Naive thymus-derived CD4-positive, alpha-beta T cell (primary cell): Measurements from ENCODE around the gene DHDH. TPM values are rescaled to one million over a fixed set of nuclear protein-coding genes. Genes with fewer than 3 reads are reported as not detected.
"Not testable (repeated sequence)": the region's sequence is repeated elsewhere in the genome, so short reads cannot be mapped to it uniquely, and the experiment has no call there.

Source experiments
- ATAC-seq: fragments of 150-1000 bp; cut with Tn5 transposase; 2 replicates; pipeline ENCODE4 v1.10.0; 2021; ENCODE audit warnings: mild to moderate bottlenecking, moderate library complexity
- CTCF ChIA-PET: fragments of 350-600 bp; sonication (Branson Sonifier 250); formaldehyde crosslinking; loops from one replicate; lab custom pipeline; 2021; ENCODE audit warnings: antibody characterized with exemption; lab: Charles Lee
- POLR2A ChIA-PET: fragments of 350-600 bp; sonication (Branson Sonifier 250); formaldehyde crosslinking; loops from one replicate; lab custom pipeline; 2021; ENCODE audit warnings: antibody characterized with exemption, inconsistent platforms; lab: Charles Lee
- DNase-seq, 9 donors: peaks; one replicate each; pipeline versions ENCODE4 v3.0.0 to v3.0.0-alpha.2; 2020 to 2022; ENCODE audit warnings: mixed read lengths in 1 of 9
- H3K27ac ChIP-seq: one replicate; pipeline ENCODE4 v1.7.0; 2013; ENCODE audit warnings: mild to moderate bottlenecking, low read depth, low read length, moderate library complexity
- H3K27me3 ChIP-seq, 2 donors: one replicate each; pipeline ENCODE4 v1.7.0; 2013; ENCODE audit warnings: low read length in 2 of 2, mild to moderate bottlenecking in 2 of 2, moderate library complexity in 2 of 2; ENCODE audit not compliant: control insufficient read depth in 2 of 2, insufficient read depth in 2 of 2
- H3K36me3 ChIP-seq, 3 experiments: 1 replicate in 2 of 3; 2 replicates in 1 of 3; pipeline ENCODE4 v1.7.0; 2013; ENCODE audit warnings: low read length in 3 of 3, mild to moderate bottlenecking in 3 of 3, moderate library complexity in 1 of 3; ENCODE audit not compliant: insufficient read depth in 3 of 3, control insufficient read depth in 2 of 3
- H3K4me1 ChIP-seq, 2 donors: one replicate each; pipeline ENCODE4 v1.7.0; 2013; ENCODE audit warnings: low read length in 2 of 2, mild to moderate bottlenecking in 2 of 2, moderate library complexity in 1 of 2; ENCODE audit not compliant: control insufficient read depth in 2 of 2, insufficient read depth in 2 of 2
- H3K4me3 ChIP-seq: 2 replicates; pipeline ENCODE4 v1.7.0; 2013; ENCODE audit warnings: mild to moderate bottlenecking, low read length
- H3K9me3 ChIP-seq, 3 experiments: 1 replicate in 2 of 3; 2 replicates in 1 of 3; pipeline ENCODE4 v1.7.0; 2013; ENCODE audit warnings: low read length in 3 of 3; ENCODE audit not compliant: control insufficient read depth in 2 of 3
- H3K27ac Mint-ChIP-seq, 9 donors: one replicate each; pipeline ENCODE4 v1.8.0; 2020 to 2022; ENCODE audit warnings: mixed read lengths in 9 of 9, mild to moderate bottlenecking in 8 of 9, moderate library complexity in 5 of 9, inconsistent platforms in 2 of 9
- H3K27me3 Mint-ChIP-seq, 5 donors: one replicate each; pipeline ENCODE4 v1.8.0; 2021 to 2022; ENCODE audit warnings: mixed read lengths in 5 of 5, mild to moderate bottlenecking in 1 of 5
- H3K36me3 Mint-ChIP-seq, 5 donors: one replicate each; pipeline ENCODE4 v1.8.0; 2020 to 2022; ENCODE audit warnings: mixed read lengths in 5 of 5, mild to moderate bottlenecking in 3 of 5, inconsistent platforms in 1 of 5
- H3K4me1 Mint-ChIP-seq, 7 donors: one replicate each; pipeline ENCODE4 v1.8.0; 2020 to 2022; ENCODE audit warnings: mixed read lengths in 7 of 7, mild to moderate bottlenecking in 3 of 7, inconsistent platforms in 1 of 7
- H3K4me3 Mint-ChIP-seq, 10 donors: one replicate each; pipeline ENCODE4 v1.8.0; 2020 to 2022; ENCODE audit warnings: mild to moderate bottlenecking in 10 of 10, mixed read lengths in 10 of 10, moderate library complexity in 6 of 10, inconsistent platforms in 2 of 10
- H3K9me3 Mint-ChIP-seq, 11 donors: one replicate each; pipeline ENCODE4 v1.8.0; 2020 to 2022; ENCODE audit warnings: mixed read lengths in 11 of 11, mild to moderate bottlenecking in 4 of 11, inconsistent platforms in 1 of 11, moderate library complexity in 1 of 11
- intact Hi-C, 2 donors: fragments of 100-400 bp; cut with micrococcal nuclease; formaldehyde crosslinking; loops; one replicate each; pipeline ENCODE4 v1.15.1; 2023
- polyA plus RNA-seq, 2 donors: library from polyadenylated mRNA; unstranded; fragments of 300-500 nt; fragmentation: Illumina TruSeq; gene quantifications; one replicate each; pipeline ENCODE4 v1.2.3, GENCODE V29; 2021
- total RNA-seq, 6 experiments: library from RNA in 5 of 6; stranded (reverse) in 5 of 6; gene quantifications; 1 replicate in 5 of 6; 2 replicates in 1 of 6; pipeline ENCODE4 v1.2.3 and lab custom pipeline; 2021 to 2026

Gene DHDH
- total and polyA plus RNA-seq, 7 experiments from 2014 or later = 1.0 to 2.7 (median 1.3) TPM

GRCh38 chr19:48896191-48896720 is 37.2 kb upstream of the DHDH start:
- H3K4me3 ChIP-seq = no peak overlapping the region
- Mint-ChIP-seq H3K27ac (peak overlapping the region in 7 of 9 donors; percentile 43 to 85 (median 66)), H3K27me3 (peaks cover 16 to 29% (median 19%) of the 10 kb centered on the region in 5 donors), H3K36me3 (peaks cover 0 to 4% (median 3%) of the 10 kb centered on the region in 5 donors), H3K4me1 (peaks cover 12 to 35% (median 23%) of the 10 kb centered on the region in 7 donors), H3K4me3 (peak overlapping the region; percentile 12 to 82 (median 74)), H3K9me3 (no peaks in the 10 kb centered on the region)
- DNase-seq (peak in 6 of 9 donors; percentile 29 to 53 (median 42)), ATAC-seq (peak; percentile 18)
- H3K27ac ChIP-seq = peak overlapping the region; percentile 15
- peaks cover 5 to 6% of the 10 kb centered on the region in 2 donors for H3K4me1 ChIP-seq
- POLR2A ChIA-PET = interaction anchor here (0.6 to 2.5 kb wide), 5 partner anchors 10 to 168 kb away, joined by 3 to 13 read pairs (median 5); partner anchors contain the start of genes DHDH and PPP1R15A
- no peaks in the 10 kb centered on the region for H3K9me3 ChIP-seq
- peaks cover 0 to 3% (median 0%) of the 10 kb centered on the region in 3 experiments for H3K36me3 ChIP-seq
- CTCF ChIA-PET = no interaction called here
- intact Hi-C loops = no loop called here
- peaks cover 5 to 6% of the 10 kb centered on the region in 2 donors for H3K27me3 ChIP-seq

- no peak for DNase-seq
- Histone ChIP-seq H3K36me3 (peaks cover 0 to 3% (median 0%) of the 10 kb centered on the region in 3 experiments), H3K27me3 (peaks cover 5 to 6% of the 10 kb centered on the region in 2 donors), H3K4me3 (no peak overlapping the region), H3K9me3 (no peaks in the 10 kb centered on the region), H3K27ac (no peak overlapping the region), H3K4me1 (peaks cover 11 to 12% of the 10 kb centered on the region in 2 donors)
- peak overlapping the region in 3 of 10 donors; percentile 73 to 82 (median 79) for H3K4me3 Mint-ChIP-seq
- ATAC-seq = no peak
- intact Hi-C loops = no loop called here
- ChIA-PET CTCF (no interaction called here), POLR2A (interaction anchor here (1.2 to 2.5 kb wide), 3 partner anchors 22 to 36 kb away, joined by 5 to 13 read pairs (median 9); partner anchors contain the start of genes DHDH and PPP1R15A)
- H3K4me1 Mint-ChIP-seq = peaks cover 14 to 43% (median 29%) of the 10 kb centered on the region in 7 donors
- peak overlapping the region in 3 of 9 donors; percentile 43 to 85 (median 81) for H3K27ac Mint-ChIP-seq
- peaks cover 7 to 29% (median 15%) of the 10 kb centered on the region in 5 donors for H3K27me3 Mint-ChIP-seq
- H3K36me3 Mint-ChIP-seq = peaks cover 0 to 9% (median 4%) of the 10 kb centered on the region in 5 donors
- no peaks in the 10 kb centered on the region for H3K9me3 Mint-ChIP-seq
These were observed 36.3 kb upstream of the DHDH start for GRCh38 chr19:48897181-48897580.

- Histone ChIP-seq H3K27ac (peak overlapping the region; percentile 92), H3K36me3 (peaks cover 0 to 12% (median 4%) of the 10 kb centered on the region in 3 experiments), H3K4me1 (peaks cover 11 to 12% of the 10 kb centered on the region in 2 donors)
- Mint-ChIP-seq H3K27ac (peak overlapping the region; percentile 32 to 100 (median 81)), H3K27me3 (peaks cover 5 to 17% (median 7%) of the 10 kb centered on the region in 5 donors), H3K4me3 (peak overlapping the region; percentile 61 to 100 (median 82)), H3K4me1 (peaks cover 14 to 48% (median 35%) of the 10 kb centered on the region in 7 donors), H3K36me3 (peaks cover 0 to 19% (median 7%) of the 10 kb centered on the region in 5 donors)
- POLR2A ChIA-PET = interaction anchor here (0.5 to 2.8 kb wide), 8 partner anchors 27 to 976 kb away, joined by 3 to 10 read pairs (median 6); partner anchors contain the start of genes DHDH, FTL and PPP1R15A
- DNase-seq, H3K27me3 ChIP-seq, H3K4me3 ChIP-seq, H3K9me3 Mint-ChIP-seq, ATAC-seq, intact Hi-C loops, H3K9me3 ChIP-seq: not testable (repeated sequence)
- CTCF ChIA-PET = interaction anchor here (0.8 kb wide), 1 partner anchor 27 kb away, joined by 4 read pairs; the partner anchor contains the start of gene PPP1R15A
These were observed 34.1 kb upstream of the DHDH start for GRCh38 chr19:48899386-48899749.

DNA sequence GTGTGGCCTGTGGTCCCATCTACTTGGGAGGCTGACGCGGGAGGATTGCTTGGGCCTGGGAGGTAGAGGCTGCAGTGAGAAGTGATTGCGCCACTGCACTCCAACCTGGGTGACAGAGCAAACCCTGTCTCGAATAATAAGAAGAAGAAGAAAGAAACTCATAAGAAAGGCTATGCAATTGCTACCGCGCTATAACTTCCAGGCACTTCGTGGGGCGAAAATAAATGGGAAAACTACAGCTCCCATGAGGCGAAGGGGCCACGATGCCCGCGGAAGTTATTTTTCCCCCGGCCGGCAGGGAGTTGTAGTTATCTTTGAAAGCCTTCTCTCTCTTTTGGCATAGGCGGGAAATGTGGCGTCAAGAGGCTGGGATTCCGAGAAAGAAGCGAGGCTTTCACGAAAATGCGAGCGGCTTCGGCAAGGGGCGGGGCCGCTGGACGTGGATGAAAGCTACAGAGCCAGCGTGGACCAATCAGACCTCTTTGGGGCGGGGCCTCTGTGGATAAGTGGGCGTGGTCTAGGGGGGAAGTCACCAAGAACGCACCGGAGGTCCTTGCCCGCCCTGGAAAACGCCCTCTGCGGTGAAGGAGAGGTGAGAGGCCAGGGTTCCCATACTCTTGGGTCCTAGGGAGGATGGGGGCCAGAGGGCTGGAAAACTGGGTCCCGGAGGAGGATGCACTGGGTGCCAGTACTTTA is 33.6 kb upstream of the DHDH start, which contains the start of gene NUCB1:
Gene NUCB1, plus strand, starts transcription at position 532 of the 696 bp plus-strand sequence. CDS start 485 bp downstream, outside the sequence.
- Mint-ChIP-seq H3K4me1 (peaks cover 14 to 44% (median 32%) of the 10 kb centered on the region in 7 donors), H3K4me3 (peak within 1 kb of the TSS; percentile 87 to 100 (median 98))
- intact Hi-C loops = loop anchor here (1.0 to 5.0 kb wide), 12 partner anchors 25 to 185 kb away; partner anchors contain the start of genes BAX (in 2 of the 2), FTL (in 2 of the 2), GYS1 (in 2 of the 2) and RUVBL2 (in 2 of the 2)

DNA sequence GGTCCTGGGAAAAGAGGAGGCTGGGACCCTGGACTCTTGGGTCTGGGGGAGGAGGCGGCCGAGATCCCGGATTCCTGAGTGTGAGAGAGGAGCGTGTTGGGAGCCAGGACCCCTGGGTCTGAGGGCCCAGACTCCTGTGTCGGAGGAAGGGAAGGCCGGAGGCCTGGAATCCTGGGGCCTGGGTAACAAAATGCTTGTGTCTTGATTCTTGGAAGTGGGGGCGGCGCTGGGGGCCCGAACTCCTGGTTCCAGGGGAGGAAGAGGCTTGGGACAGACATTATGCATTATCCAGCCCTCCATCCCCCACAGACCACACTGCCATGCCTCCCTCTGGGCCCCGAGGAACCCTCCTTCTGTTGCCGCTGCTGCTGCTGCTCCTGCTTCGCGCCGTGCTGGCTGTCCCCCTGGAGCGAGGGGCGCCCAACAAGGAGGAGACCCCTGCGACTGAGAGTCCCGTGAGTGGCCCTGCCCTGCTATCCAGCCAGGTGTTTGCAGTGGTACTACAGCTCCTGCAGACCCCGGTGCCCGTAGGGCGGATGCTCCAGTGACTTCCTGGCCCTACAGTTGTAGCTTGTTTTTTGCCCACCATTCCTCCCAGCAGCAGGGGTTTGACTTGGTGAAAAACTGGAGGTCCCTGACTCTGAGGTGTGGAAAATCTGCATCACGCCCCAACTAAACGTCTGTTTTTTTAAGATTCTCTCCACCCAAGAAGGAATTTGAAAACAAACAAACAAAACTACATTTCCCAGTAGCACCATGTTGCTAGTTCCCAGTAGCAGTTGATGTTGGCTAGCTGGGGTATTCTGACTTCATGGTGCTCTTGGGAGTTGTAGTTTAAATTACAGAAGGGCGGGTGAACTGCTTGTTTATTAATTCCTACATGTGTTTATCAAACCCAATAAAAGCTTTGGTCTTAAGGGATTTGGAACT is 32.8 kb upstream of the DHDH start:
- ATAC-seq = no peak
- intact Hi-C loops = loop anchor here (1.0 to 5.0 kb wide), 12 partner anchors 25 to 185 kb away; partner anchors contain the start of genes BAX (in 2 of the 2), DHDH (in 2 of the 2), FTL (in 2 of the 2) and GYS1 (in 2 of the 2)
- ChIA-PET CTCF (interaction anchor here (0.5 to 1.6 kb wide), 7 partner anchors 10 to 67 kb away, joined by 3 to 5 read pairs (median 4); partner anchors contain the start of gene PPP1R15A), POLR2A (interaction anchor here (0.6 to 2.8 kb wide), 15 partner anchors 10 to 93 kb away, joined by 3 to 10 read pairs (median 4); partner anchors contain the start of genes DHDH, FTL, GYS1 and PPP1R15A)
- Mint-ChIP-seq H3K27ac (peak overlapping the region; percentile 78 to 100 (median 98)), H3K9me3 (no peaks in the 10 kb centered on the region), H3K4me3 (peak overlapping the region; percentile 87 to 100 (median 98)), H3K4me1 (peaks cover 14 to 38% (median 31%) of the 10 kb centered on the region in 7 donors), H3K27me3 (peaks cover 0 to 3% (median 0%) of the 10 kb centered on the region in 5 donors), H3K36me3 (peaks cover 0 to 29% (median 8%) of the 10 kb centered on the region in 5 donors)
- peak overlapping the region; percentile 92 for H3K4me3 ChIP-seq
- peaks cover 4 to 26% (median 8%) of the 10 kb centered on the region in 3 experiments for H3K36me3 ChIP-seq
- H3K27ac ChIP-seq = peak overlapping the region; percentile 92
- no peaks in the 10 kb centered on the region for H3K27me3 ChIP-seq
- H3K4me1 ChIP-seq = peaks cover 11 to 12% of the 10 kb centered on the region in 2 donors
- peak in 5 of 9 donors; percentile 35 to 57 (median 50) for DNase-seq
- no peaks in the 10 kb centered on the region for H3K9me3 ChIP-seq

More for the DNA sequence above, 33.6 kb upstream of the DHDH start, which contains the start of gene NUCB1:
- DNase-seq (peak; percentile 92 to 99 (median 98)), ATAC-seq (peak; percentile 100)
- Histone ChIP-seq H3K4me3 (peak within 1 kb of the TSS; percentile 92), H3K36me3 (peaks cover 0 to 18% (median 6%) of the 10 kb centered on the region in 3 experiments), H3K27me3 (peaks cover 2 to 4% of the 10 kb centered on the region in 2 donors), H3K9me3 (no peaks in the 10 kb centered on the region), H3K27ac (peak within 1 kb of the TSS; percentile 92), H3K4me1 (peaks cover 11 to 12% of the 10 kb centered on the region in 2 donors)
- CTCF ChIA-PET = interaction anchor here (0.8 to 0.9 kb wide), 2 partner anchors 28 to 66 kb away, joined by 3 to 4 read pairs; partner anchors contain the start of gene PPP1R15A
- peaks cover under 1 to 11% (median 2%) of the 10 kb centered on the region in 5 donors for H3K27me3 Mint-ChIP-seq
- peaks cover 0 to 22% (median 7%) of the 10 kb centered on the region in 5 donors for H3K36me3 Mint-ChIP-seq
- peak within 1 kb of the TSS; percentile 78 to 100 (median 98) for H3K27ac Mint-ChIP-seq
- POLR2A ChIA-PET = interaction anchor here (0.5 to 2.8 kb wide), 9 partner anchors 26 to 975 kb away, joined by 3 to 10 read pairs (median 5); partner anchors contain the start of genes DHDH, FTL and PPP1R15A
- no peaks in the 10 kb centered on the region for H3K9me3 Mint-ChIP-seq
